GM18517 (cell line): ENCODE data around the gene KDM4C.

Experiments
- ATAC-seq: cut with Tn5 transposase; IDR thresholded peaks from one replicate; pipeline ENCODE4 v1.9.1; 2021; ENCODE audit warnings: mild to moderate bottlenecking, moderate library complexity; ENCODE audit not compliant: unreplicated experiment

KDM4C gene

GRCh38 chr9:7086389-7086788, 328.6 kb downstream of the KDM4C start:
- no peak for ATAC-seq

DNA sequence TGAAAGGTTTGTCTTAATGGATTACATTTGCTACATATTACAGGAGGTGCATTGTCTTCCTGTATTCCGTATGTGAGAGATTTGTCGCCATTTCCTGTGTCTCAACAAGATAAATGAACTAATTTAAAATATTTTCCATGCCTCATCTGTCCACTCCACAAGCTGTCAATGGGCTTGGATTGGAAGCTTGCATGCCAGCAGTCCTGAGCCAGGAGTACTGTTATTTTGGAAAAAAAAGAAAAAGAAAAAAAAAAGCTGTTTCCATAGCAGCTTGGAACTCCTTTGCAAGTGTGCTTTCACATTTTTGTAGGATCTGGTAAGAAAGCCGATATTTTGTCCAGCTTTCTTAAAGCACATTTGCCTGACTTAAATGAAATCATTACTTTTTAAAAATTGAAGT, 330.8 kb downstream of the KDM4C start:
- ATAC-seq, result no peak

- no peak for ATAC-seq
Measured at GRCh38 chr9:7089406-7090193, 331.8 kb downstream of the KDM4C start.

GRCh38 chr9:7093040-7093439, 335.3 kb downstream of the KDM4C start:
- ATAC-seq, result no peak

- no peak for ATAC-seq
Measured at GRCh38 chr9:7094052-7094451, 336.3 kb downstream of the KDM4C start.

GRCh38 chr9:7094576-7094975, 336.8 kb downstream of the KDM4C start:
- ATAC-seq, result no peak

GRCh38 chr9:7095058-7095457, 337.3 kb downstream of the KDM4C start:
- no peak for ATAC-seq

DNA sequence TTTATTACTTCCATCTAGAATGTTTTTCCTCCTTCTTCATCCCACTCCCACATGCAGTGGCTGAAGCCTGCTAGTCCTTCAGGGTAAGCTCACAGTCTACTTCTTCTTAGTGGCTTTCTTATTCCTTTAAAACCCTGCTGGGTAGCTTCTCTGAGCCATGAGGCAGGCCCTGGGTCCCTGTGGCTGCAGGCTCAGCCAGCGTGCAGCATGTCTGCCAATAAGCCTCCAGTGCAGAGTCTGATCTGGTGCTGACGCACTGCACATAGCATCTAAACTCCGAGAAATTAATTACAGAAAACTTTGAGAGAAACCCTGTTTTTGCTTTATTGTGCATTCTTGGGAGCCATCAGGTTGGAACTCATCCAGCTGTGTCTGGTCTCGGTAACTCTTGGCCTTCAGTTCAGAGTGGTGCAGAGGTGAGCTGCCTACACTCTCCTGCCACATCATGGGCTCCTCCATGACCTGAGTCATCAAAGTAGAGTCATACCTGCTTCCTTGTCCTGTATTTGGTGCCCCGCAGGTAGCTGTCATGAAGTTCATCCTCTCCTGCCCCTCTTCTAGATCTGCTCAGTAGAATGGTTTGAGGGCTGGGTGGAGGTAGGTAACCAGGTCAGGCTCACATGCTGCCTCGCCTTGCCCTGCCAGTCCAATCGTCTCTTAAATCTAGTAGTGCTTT, 339.4 kb downstream of the KDM4C start:
- no peak for ATAC-seq

DNA sequence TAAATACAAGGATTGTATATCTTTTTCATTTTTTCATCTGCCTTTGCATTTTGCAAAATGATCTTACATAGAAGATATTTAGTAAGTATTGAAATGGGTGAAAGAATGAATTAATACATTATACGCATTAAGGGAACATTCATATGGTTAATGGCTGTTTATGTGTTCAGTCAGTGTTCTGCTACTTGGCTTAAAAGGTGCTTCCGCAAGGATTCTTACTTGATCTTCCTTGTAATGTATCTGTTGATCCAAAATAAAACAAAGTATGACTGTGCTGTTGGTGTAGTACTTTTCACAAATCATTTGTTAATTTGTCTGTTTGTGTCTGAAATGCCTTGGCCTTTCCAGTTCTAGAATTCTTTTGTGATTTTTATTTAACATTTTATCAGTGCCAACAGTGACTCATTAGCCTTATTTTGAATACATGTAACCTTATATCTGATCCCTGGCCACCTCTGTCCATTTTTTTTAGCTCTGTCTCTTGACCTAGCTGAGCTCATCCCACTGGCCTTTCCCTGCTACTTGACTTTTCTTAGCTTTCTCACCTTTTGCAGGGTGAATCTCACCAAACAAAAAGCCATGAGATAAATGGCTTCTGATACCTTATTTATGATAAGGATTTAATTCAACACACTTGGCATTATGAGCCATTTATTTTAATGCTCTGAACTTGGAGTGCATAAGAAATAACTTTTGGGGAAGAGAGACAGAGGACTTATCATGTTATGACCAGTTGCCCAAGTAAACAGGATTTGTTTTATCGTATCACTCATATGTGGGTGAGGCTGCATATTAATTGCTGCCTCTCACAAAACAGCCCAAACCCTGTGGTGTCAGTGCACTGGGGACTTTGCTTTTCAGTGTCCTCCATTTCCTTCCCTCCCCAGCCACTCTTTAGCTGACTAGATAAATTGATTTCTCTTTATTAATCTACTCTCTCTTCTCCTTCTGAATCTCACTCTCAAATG, 340.3 kb downstream of the KDM4C start:
- no peak for ATAC-seq

- no peak for ATAC-seq
Measured at GRCh38 chr9:7103367-7103766, 345.6 kb downstream of the KDM4C start.

DNA sequence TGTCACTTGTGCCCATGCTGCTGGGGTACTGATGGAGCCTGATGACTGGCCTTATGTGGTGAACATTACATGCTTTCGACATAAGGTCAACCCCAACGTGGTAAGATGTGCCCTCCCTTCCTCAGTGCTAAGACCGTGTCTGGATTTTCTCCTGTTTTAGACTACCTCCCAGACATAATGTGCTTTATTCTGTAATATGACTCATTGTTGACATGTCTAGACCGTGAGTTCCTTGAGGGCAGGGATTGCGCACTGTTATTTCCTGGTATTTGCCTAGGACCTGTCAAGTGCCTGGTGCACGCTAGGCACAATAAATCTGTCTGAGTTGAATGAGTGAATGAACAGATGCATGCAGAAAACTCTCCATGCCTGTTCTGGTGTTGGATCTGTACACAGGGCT, 346.0 kb downstream of the KDM4C start:
- no peak for ATAC-seq

- no peak for ATAC-seq
Measured at GRCh38 chr9:7104625-7105024, 346.9 kb downstream of the KDM4C start.

GRCh38 chr9:7105095-7105494, 347.3 kb downstream of the KDM4C start:
- ATAC-seq, result no peak

DNA sequence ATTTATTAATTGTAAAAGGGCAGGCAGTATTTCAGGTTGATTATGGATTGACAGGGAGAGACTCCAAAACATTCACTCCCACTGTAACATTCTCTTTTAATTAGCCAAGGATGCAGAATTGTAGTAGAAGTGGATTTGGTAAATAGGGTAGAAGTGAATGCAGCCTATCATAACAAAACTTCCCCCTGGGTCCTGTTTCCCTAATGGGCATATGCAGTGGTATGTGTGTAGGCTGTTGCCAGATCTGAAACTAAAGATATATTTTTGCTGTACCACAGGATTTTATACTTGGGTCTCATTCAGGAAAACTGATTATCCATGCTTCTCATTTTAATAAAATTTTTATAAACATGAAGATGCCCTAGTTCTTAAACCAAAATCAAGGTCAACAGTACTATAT, 351.2 kb downstream of the KDM4C start:
- ATAC-seq, result no peak

DNA sequence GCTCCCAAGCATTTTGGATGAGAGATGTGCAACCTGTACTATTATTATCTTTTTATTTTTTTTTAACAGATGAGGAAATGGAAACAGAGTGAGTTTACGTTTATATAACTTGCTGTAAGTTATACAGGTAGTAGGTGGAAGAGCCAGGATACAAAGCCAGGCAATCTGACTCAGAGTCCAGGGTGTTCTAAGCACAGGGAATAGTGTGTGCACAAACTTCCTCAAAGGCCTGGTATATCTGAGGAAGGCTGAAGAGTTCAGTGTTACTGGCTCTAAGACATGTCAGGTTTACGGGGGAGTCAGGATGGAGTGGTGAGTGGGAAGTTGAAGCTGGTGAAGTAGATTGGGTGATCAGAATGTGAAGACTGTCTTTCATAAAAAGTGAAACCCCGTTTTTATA, 353.6 kb downstream of the KDM4C start:
- no peak for ATAC-seq

GRCh38 chr9:7115606-7116005, 357.8 kb downstream of the KDM4C start:
- ATAC-seq, result no peak

DNA sequence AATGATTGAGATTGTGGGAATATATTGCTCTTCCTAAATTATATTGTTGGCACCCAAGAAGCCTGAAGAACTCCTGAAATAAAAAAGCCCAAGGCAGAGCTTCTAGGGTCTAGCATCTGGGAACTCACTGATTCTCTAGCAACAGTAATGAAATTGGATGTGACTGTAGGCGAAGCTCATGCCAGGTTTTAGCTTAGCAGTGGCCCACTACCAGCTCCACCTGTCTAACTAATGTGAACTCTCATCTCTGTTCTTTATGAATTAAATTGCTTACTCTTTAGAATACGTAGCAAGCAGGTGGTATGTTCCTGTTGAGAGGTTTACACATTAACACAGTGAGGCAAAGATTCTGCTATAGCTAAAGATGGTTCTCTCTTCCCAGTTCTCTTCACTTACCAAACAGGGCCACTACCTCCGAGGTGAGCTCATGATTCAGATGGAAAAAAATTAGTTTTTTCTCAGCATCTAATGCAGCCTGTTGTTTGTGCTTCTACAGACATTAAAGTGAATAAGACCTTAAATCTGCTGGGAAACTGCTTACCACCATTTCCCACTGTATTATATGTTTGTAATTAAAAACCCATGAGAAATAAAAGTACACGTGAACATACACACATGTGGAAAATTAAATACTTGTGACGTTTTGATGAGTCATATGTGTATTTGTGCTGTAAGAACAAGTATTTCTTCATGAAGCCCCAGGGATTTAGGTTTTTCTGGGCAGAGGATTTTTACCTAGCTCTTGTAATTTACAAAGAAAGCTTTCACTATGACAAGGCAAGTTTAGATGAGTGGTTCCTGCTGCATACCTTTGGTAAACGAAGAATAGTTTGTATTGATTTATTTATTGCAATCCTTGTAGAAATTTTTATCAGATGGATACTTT, 360.1 kb downstream of the KDM4C start:
- peak; percentile 78 for ATAC-seq

DNA sequence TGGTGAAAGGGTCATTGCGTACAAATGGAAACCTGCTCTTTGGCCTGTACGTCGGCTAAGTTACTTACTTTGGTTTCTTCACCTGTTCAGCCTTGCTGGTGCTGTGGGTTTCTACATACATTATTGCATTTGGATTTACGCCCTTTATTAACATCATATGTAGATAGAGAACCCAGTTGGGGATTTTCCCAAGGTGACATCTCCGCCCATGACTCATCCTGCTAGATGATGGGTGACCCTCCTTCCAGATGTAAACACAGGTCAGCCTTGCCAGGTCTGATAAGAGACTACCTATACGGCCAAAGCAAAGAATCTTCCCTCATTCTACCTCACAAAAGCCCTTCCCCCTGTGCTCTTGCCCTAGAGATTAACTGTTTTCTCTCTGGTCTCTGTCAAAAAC, 360.9 kb downstream of the KDM4C start:
- no peak for ATAC-seq

DNA sequence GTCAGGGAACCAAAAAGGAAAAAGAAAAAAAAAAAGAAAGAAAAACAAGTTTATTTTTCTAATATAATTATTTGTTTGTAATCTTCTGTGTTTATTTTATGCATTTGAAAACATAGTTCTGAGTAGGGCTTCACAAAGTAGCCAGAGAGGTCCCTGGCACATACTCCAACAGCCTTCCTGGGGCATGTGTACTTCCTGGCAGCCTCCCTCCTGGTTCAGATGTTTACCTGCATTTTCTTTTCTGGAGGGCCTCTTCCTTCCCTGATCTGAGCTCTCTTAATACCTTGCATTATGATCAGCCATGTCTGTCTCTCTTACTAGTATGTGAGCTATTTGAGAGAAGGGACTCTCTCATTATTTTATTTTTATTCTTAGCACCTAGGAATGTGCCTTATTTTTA, 361.8 kb downstream of the KDM4C start:
- no peak for ATAC-seq

DNA sequence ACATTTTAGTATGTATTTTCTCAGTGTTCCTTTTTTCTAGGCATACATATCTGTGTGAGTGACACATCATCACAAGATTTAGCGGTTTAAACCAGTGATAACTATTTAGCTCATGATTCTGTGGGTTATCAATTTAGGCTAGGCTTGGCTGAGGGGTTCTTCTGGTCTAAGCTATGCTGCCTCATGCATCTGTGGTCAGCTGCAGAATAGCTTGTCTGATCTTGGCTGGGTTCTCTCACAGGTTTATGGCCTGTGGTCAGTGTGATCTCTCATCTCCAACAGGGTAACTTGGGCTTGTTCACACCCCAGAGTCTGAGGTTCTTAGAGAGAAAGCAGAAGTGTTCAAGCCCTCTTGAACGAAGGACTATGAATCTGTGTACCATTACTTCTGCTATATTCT, 363.3 kb downstream of the KDM4C start:
- ATAC-seq, result no peak
